Measurements from ENCODE around the gene PTPN21.

DNA sequence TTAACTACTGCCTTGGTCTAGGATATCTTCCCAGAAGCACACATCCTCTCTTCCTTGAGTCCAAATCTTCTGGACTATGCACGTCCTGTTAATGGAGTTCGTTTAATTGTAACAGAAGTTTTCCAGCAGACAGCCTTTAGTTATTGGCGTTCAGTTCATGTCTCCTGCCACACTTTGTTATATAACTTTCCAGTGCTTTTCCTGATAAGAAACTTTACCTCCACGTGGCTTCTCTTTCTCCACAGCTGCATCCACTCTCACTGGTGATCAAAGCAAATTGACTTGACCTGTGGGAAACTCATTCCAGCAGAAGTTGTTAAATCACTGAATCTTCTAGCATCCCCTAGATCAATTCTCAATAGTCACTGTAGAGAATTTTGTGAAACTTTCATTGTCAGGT, 19.0 kb downstream of the PTPN21 start:
- TF ChIP-seq, protein P1, sequence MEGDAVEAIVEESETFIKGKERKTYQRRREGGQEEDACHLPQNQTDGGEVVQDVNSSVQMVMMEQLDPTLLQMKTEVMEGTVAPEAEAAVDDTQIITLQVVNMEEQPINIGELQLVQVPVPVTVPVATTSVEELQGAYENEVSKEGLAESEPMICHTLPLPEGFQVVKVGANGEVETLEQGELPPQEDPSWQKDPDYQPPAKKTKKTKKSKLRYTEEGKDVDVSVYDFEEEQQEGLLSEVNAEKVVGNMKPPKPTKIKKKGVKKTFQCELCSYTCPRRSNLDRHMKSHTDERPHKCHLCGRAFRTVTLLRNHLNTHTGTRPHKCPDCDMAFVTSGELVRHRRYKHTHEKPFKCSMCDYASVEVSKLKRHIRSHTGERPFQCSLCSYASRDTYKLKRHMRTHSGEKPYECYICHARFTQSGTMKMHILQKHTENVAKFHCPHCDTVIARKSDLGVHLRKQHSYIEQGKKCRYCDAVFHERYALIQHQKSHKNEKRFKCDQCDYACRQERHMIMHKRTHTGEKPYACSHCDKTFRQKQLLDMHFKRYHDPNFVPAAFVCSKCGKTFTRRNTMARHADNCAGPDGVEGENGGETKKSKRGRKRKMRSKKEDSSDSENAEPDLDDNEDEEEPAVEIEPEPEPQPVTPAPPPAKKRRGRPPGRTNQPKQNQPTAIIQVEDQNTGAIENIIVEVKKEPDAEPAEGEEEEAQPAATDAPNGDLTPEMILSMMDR (IDR thresholded peaks at IDR 0.05; ENCODE audit: extremely low read depth in 1 of 2, insufficient read depth in 1 of 2, low read depth in 1 of 2, low read length in 2 of 2), result no peak
- no peak for TF ChIP-seq POLR2A (IDR thresholded peaks at IDR 0.05; ENCODE audit: low read depth, low read length)
- no peak for TF ChIP-seq GATA2 (IDR thresholded peaks at IDR 0.05; ENCODE audit: insufficient read depth, insufficient read length, low read depth, low read length)

Measured in endothelial cell of umbilical vein (primary cell).